ENCODE results near the gene LRRC26.

The LRRC26 gene

GRCh38 chr9:137169896-137170358 lies at the start of gene LRRC26:
Gene LRRC26 (minus strand): TSS chr9:137170051. CDS start chr9:137169943, 108 bp downstream.
- DNase-seq, result no peak

GRCh38 chr9:137218754-137219271 lies 49.0 kb upstream of the LRRC26 start:
- DNase-seq, result peak; percentile 43

GRCh38 chr9:137218212-137218753 lies 48.4 kb upstream of the LRRC26 start:
- DNase-seq, result no peak

- peak; percentile 83 for DNase-seq
Measured at GRCh38 chr9:137217276-137218211, 47.7 kb upstream of the LRRC26 start.

- DNase-seq, result no peak
Measured at GRCh38 chr9:137216188-137216965, 46.5 kb upstream of the LRRC26 start.

- DNase-seq, result no peak
Measured at GRCh38 chr9:137215196-137215986, 45.5 kb upstream of the LRRC26 start.

GRCh38 chr9:137214620-137215019 lies 44.8 kb upstream of the LRRC26 start:
- DNase-seq, result no peak

- no peak for DNase-seq
Measured at GRCh38 chr9:137213160-137214060, 43.6 kb upstream of the LRRC26 start.

GRCh38 chr9:137212520-137212919 lies 42.7 kb upstream of the LRRC26 start:
- no peak for DNase-seq

- DNase-seq, result no peak
Measured at GRCh38 chr9:137211532-137211931, 41.7 kb upstream of the LRRC26 start.

- no peak for DNase-seq
Measured at GRCh38 chr9:137206602-137207001, 36.8 kb upstream of the LRRC26 start.

GRCh38 chr9:137205126-137206069 lies 35.5 kb upstream of the LRRC26 start, which contains the start of the genes NDOR1 and TMEM203:
Gene NDOR1 (plus strand): TSS chr9:137205700. CDS start chr9:137205778, 78 bp downstream.
Gene TMEM203 (minus strand): TSS chr9:137205648. CDS start chr9:137205414, 234 bp downstream.
- DNase-seq, result peak; percentile 88

GRCh38 chr9:137204731-137205125 lies 34.9 kb upstream of the LRRC26 start:
- no peak for DNase-seq

GRCh38 chr9:137202966-137203365 lies 33.1 kb upstream of the LRRC26 start:
- no peak for DNase-seq

- no peak for DNase-seq
Measured at GRCh38 chr9:137201205-137201868, 31.5 kb upstream of the LRRC26 start.

- DNase-seq, result peak; percentile 99
Measured at GRCh38 chr9:137200311-137201204, 30.7 kb upstream of the LRRC26 start, which contains the start of gene TPRN. Gene TPRN (minus strand): TSS chr9:137200741. CDS start chr9:137200711, 30 bp downstream.

GRCh38 chr9:137199411-137200121 lies 29.7 kb upstream of the LRRC26 start:
- no peak for DNase-seq
